SU-DHL-6 (cell line): ENCODE data around the gene ATP11A.
"Not testable (repeated sequence)": the region's sequence is repeated elsewhere in the genome, so short reads cannot be mapped to it uniquely, and the experiment has no call there.

Experiments
- H2AFZ ChIP-seq: fragments of 200-600 bp; sonication (generic); 2 replicates; pipeline ENCODE4 v1.6.1; 2014; ENCODE audit warnings: low read depth, mild to moderate bottlenecking, moderate library complexity, mixed read lengths, antibody characterized with exemption, low read length; ENCODE audit not compliant: severe bottlenecking
- H3F3A ChIP-seq: fragments of 200-600 bp; shearing (Covaris generic); 2 replicates; pipeline ENCODE4 v1.6.0; 2016; ENCODE audit warnings: antibody characterized with exemption, mild to moderate bottlenecking; ENCODE audit not compliant: insufficient read depth
- H3K27ac ChIP-seq: fragments of 200-600 bp; sonication (generic); 2 replicates; pipeline ENCODE4 v1.5.1; 2016; ENCODE audit warnings: low read depth, mild to moderate bottlenecking, low read length, moderate library complexity, mixed read lengths
- H3K27me3 ChIP-seq: fragments of 200-600 bp; sonication (generic), shearing (Covaris generic); 2 replicates; pipeline ENCODE4 v1.6.0; 2014; ENCODE audit warnings: mild to moderate bottlenecking, low read length
- H3K36me3 ChIP-seq: fragments of 200-600 bp; sonication (generic); 2 replicates; pipeline ENCODE4 v1.6.1; 2014; ENCODE audit warnings: mild to moderate bottlenecking, low read length, mixed read lengths
- H3K4me2 ChIP-seq: fragments of 300-600, 200-600 bp; shearing (Covaris generic), sonication (generic); 2 replicates; pipeline ENCODE4 v1.6.0; 2014; ENCODE audit warnings: low read length, low read depth, mild to moderate bottlenecking; ENCODE audit not compliant: poor library complexity, severe bottlenecking
- H3K4me3 ChIP-seq: fragments of 200-600 bp; sonication (generic); 2 replicates; pipeline ENCODE4 v1.5.1; 2014; ENCODE audit warnings: antibody characterized with exemption, low read length, mild to moderate bottlenecking, mixed read lengths; ENCODE audit not compliant: insufficient read depth, poor library complexity, severe bottlenecking
- H3K79me2 ChIP-seq: fragments of 200-600 bp; sonication (generic); 2 replicates; pipeline ENCODE4 v1.6.1; 2014; ENCODE audit warnings: mild to moderate bottlenecking, low read length, moderate library complexity; ENCODE audit not compliant: insufficient read depth
- H3K9ac ChIP-seq: fragments of 200-600 bp; sonication (generic); 2 replicates; pipeline ENCODE4 v1.7.0; 2014; ENCODE audit warnings: mild to moderate bottlenecking, low read length
- H3K9me2 ChIP-seq: fragments of 200-600 bp; sonication (generic); replicated peaks from 2 replicates; pipeline ENCODE4 v1.6.1; 2014; ENCODE audit warnings: low read length; ENCODE audit not compliant: insufficient read depth
- H3K9me3 ChIP-seq: fragments of 200-600 bp; sonication (generic); 2 replicates; pipeline ENCODE4 v1.6.1; 2014; ENCODE audit warnings: low read length, mixed read lengths; ENCODE audit not compliant: insufficient read depth
- H4K20me1 ChIP-seq: fragments of 200-600 bp; sonication (generic); 2 replicates; pipeline ENCODE4 v1.6.1; 2014; ENCODE audit warnings: low read depth, mild to moderate bottlenecking, antibody characterized with exemption, low read length, moderate library complexity, mixed read lengths
- CTCF ChIP-seq: fragments of 200-600 bp; sonication (generic); IDR thresholded peaks from one replicate; pipeline ENCODE4 v1.5.1; 2017; ENCODE audit warnings: antibody characterized with exemption, mild to moderate bottlenecking, low read length, moderate library complexity; ENCODE audit not compliant: insufficient read depth, poor library complexity, severe bottlenecking
- EZH2phosphoT487 ChIP-seq: fragments of 200-600 bp; sonication (generic), shearing (Covaris generic); conservative IDR thresholded peaks from 2 replicates; pipeline ENCODE4 v1.6.1; 2018; ENCODE audit warnings: mild to moderate bottlenecking, antibody characterized with exemption, low read length, moderate library complexity, mixed read lengths

Gene ATP11A

GRCh38 chr13:112680741-112681360, 9.0 kb upstream of the ATP11A start:
- Histone ChIP-seq H3K36me3 (no peaks in the 10 kb centered on the region), H3K9ac (no peak overlapping the region), H2AFZ (no peak overlapping the region), H3K27me3 (no peaks in the 10 kb centered on the region), H3F3A (no peaks in the 10 kb centered on the region), H4K20me1 (no peaks in the 10 kb centered on the region), H3K4me2 (no peak overlapping the region), H3K4me3 (no peak overlapping the region), H3K79me2 (no peaks in the 10 kb centered on the region), H3K27ac (no peak overlapping the region), H3K9me2 (no peaks in the 10 kb centered on the region), H3K9me3 (no peaks in the 10 kb centered on the region)
- no peak for TF ChIP-seq EZH2phosphoT487
- TF ChIP-seq CTCF, result no peak

GRCh38 chr13:112683581-112683980, 6.3 kb upstream of the ATP11A start:
- Histone ChIP-seq H3K9me3 (no peaks in the 10 kb centered on the region), H3K9ac (no peak overlapping the region), H2AFZ (no peak overlapping the region), H3K4me3 (no peak overlapping the region), H3K27ac (no peak overlapping the region), H3K9me2 (no peaks in the 10 kb centered on the region), H3K36me3 (no peaks in the 10 kb centered on the region), H3F3A (peaks cover 5% of the 10 kb centered on the region), H3K27me3 (no peaks in the 10 kb centered on the region), H3K4me2 (no peak overlapping the region), H3K79me2 (no peaks in the 10 kb centered on the region), H4K20me1 (no peaks in the 10 kb centered on the region)
- TF ChIP-seq CTCF, result no peak
- no peak for TF ChIP-seq EZH2phosphoT487

GRCh38 chr13:112684071-112684845, 5.6 kb upstream of the ATP11A start:
- H3K36me3 ChIP-seq, result no peaks in the 10 kb centered on the region
- H3K79me2 ChIP-seq, result no peaks in the 10 kb centered on the region
- TF ChIP-seq CTCF (no peak), EZH2phosphoT487 (no peak)
- H3K27me3 ChIP-seq, result no peaks in the 10 kb centered on the region
- H3K9me2 ChIP-seq, result no peaks in the 10 kb centered on the region
- H3K27ac ChIP-seq, result no peak overlapping the region
- no peak overlapping the region for H3K9ac ChIP-seq
- no peaks in the 10 kb centered on the region for H3K9me3 ChIP-seq
- no peak overlapping the region for H2AFZ ChIP-seq
- no peaks in the 10 kb centered on the region for H4K20me1 ChIP-seq
- H3K4me2 ChIP-seq, result no peak overlapping the region
- peaks cover 10% of the 10 kb centered on the region for H3F3A ChIP-seq
- no peak overlapping the region for H3K4me3 ChIP-seq

GRCh38 chr13:112685189-112685805, 4.5 kb upstream of the ATP11A start:
- H3F3A ChIP-seq, result peaks cover 10% of the 10 kb centered on the region
- not testable (repeated sequence) for H3K4me3 ChIP-seq, H3K79me2 ChIP-seq, H3K27ac ChIP-seq, H3K9ac ChIP-seq, H3K27me3 ChIP-seq, H3K9me2 ChIP-seq, H3K36me3 ChIP-seq, H4K20me1 ChIP-seq, H3K4me2 ChIP-seq, H3K9me3 ChIP-seq, H2AFZ ChIP-seq
